H1 (cell line): ENCODE measurements around the gene DOCK3.

Source experiments
- ATF2 ChIP-seq: IDR thresholded peaks from 2 replicates; pipeline ENCODE4 v1.6.1; 2012; ENCODE audit warnings: low read length, inconsistent platforms
- CEBPB ChIP-seq: IDR thresholded peaks from 2 replicates; pipeline ENCODE4 v1.6.1; 2012; ENCODE audit warnings: low read depth, low read length
- EP300 ChIP-seq, 2 experiments: IDR thresholded peaks; 1 replicate in 1 of 2; 2 replicates in 1 of 2; pipeline ENCODE4 v1.6.1; 2011 to 2012; ENCODE audit warnings: low read depth in 2 of 2, low read length in 2 of 2, mild to moderate bottlenecking in 2 of 2, borderline replicate concordance in 1 of 2, inconsistent platforms in 1 of 2, moderate library complexity in 1 of 2
- POLR2A ChIP-seq, 2 experiments: IDR thresholded peaks; 1 replicate in 1 of 2; 2 replicates in 1 of 2; pipeline ENCODE4 v1.6.1; 2011; ENCODE audit warnings: low read depth in 2 of 2, low read length in 2 of 2, mild to moderate bottlenecking in 2 of 2; ENCODE audit errors: control extremely low read depth in 1 of 2
- SIN3A ChIP-seq, 2 experiments: IDR thresholded peaks in 1 of 2; conservative IDR thresholded peaks in 1 of 2; 2 replicates each; pipeline ENCODE4 v1.6.1; 2011 to 2012; ENCODE audit warnings: low read length in 2 of 2, improper control_type of control experiment in 1 of 2, low read depth in 1 of 2, mild to moderate bottlenecking in 1 of 2
- SIX5 ChIP-seq: IDR thresholded peaks from 2 replicates; pipeline ENCODE4 v1.6.1; 2011; ENCODE audit warnings: mild to moderate bottlenecking, low read depth, low read length
- SUZ12 ChIP-seq: fragments of 200-600 bp; sonication (generic); IDR thresholded peaks from 2 replicates; pipeline ENCODE4 v1.6.1; 2012; ENCODE audit warnings: mild to moderate bottlenecking, inconsistent platforms, low read length, moderate library complexity, mixed read lengths
- TEAD4 ChIP-seq: IDR thresholded peaks from 2 replicates; pipeline ENCODE4 v1.6.1; 2012; ENCODE audit warnings: low read depth, low read length, inconsistent platforms, mixed read lengths
- ZNF274 ChIP-seq: IDR thresholded peaks from 2 replicates; pipeline ENCODE4 v1.7.0; 2012; ENCODE audit warnings: low read length, borderline replicate concordance; ENCODE audit errors: extremely low read depth
- TF ChIP-seq, protein P1 (sequence below), 3 experiments: IDR thresholded peaks; 1 replicate in 2 of 3; 2 replicates in 1 of 3; pipeline versions ENCODE4 v1.5.1 to v1.6.1; 2011; ENCODE audit warnings: low read length in 3 of 3, mild to moderate bottlenecking in 3 of 3, inconsistent platforms in 2 of 3, low read depth in 1 of 3, moderate library complexity in 1 of 3; ENCODE audit not compliant: insufficient read depth in 1 of 3; ENCODE audit errors: control extremely low read depth in 1 of 3

DNA sequence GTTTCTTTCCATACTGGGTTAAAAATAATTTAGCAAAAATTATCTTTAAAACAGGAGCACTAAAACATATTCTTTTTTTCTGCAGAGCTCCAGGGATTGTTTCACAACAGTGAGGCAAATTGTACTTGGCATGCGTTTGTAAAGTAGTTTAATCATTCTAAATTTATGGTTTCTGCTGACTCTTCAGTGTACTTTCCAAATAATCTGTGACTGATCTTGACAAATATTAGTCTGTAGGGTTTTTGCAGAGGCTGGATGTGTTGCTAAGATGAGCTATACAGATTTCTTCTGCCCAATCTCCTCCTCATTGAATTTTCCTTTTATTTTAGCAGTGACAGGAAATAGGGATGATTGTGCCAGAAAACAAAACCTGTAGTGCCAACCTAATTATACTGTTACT lies 382.4 kb downstream of the DOCK3 start:
- TF ChIP-seq SIX5 (no peak), CEBPB (no peak), ATF2 (no peak), SUZ12 (no peak), POLR2A (IDR thresholded peaks at IDR 0.05; ENCODE audit: control extremely low read depth in 1 of 2, low read depth in 2 of 2, low read length in 2 of 2) (no peak), ZNF274 (no peak), TEAD4 (no peak), EP300 (IDR thresholded peaks at IDR 0.05; ENCODE audit: borderline replicate concordance in 1 of 2, low read depth in 2 of 2, low read length in 2 of 2) (no peak), SIN3A (conservative IDR thresholded peaks at IDR 0.05 in 1 of 2, IDR thresholded peaks at IDR 0.05 in 1 of 2; ENCODE audit: low read depth in 1 of 2, low read length in 2 of 2) (no peak)
- TF ChIP-seq, protein P1, sequence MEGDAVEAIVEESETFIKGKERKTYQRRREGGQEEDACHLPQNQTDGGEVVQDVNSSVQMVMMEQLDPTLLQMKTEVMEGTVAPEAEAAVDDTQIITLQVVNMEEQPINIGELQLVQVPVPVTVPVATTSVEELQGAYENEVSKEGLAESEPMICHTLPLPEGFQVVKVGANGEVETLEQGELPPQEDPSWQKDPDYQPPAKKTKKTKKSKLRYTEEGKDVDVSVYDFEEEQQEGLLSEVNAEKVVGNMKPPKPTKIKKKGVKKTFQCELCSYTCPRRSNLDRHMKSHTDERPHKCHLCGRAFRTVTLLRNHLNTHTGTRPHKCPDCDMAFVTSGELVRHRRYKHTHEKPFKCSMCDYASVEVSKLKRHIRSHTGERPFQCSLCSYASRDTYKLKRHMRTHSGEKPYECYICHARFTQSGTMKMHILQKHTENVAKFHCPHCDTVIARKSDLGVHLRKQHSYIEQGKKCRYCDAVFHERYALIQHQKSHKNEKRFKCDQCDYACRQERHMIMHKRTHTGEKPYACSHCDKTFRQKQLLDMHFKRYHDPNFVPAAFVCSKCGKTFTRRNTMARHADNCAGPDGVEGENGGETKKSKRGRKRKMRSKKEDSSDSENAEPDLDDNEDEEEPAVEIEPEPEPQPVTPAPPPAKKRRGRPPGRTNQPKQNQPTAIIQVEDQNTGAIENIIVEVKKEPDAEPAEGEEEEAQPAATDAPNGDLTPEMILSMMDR (IDR thresholded peaks at IDR 0.05; ENCODE audit: control extremely low read depth in 1 of 3, insufficient read depth in 1 of 3, low read depth in 1 of 3, low read length in 3 of 3), result no peak
